GM12878 (cell line): ENCODE results near the gene TRIM56.

Experiments
- CBX5 ChIP-seq: sonication (generic); IDR thresholded peaks from 2 replicates; pipeline ENCODE4 v1.6.1; 2016; ENCODE audit warnings: low read depth, moderate library complexity, mild to moderate bottlenecking, inconsistent platforms
- LARP7 ChIP-seq: fragments of 450-650 bp; IDR thresholded peaks from 2 replicates; pipeline ENCODE4 v1.6.1; 2017; ENCODE audit warnings: mild to moderate bottlenecking
- MEF2B ChIP-seq: fragments of 450-650 bp; IDR thresholded peaks from 2 replicates; pipeline ENCODE4 v1.6.1; 2018; ENCODE audit warnings: mild to moderate bottlenecking, moderate library complexity; ENCODE audit not compliant: partially characterized antibody, poor library complexity, severe bottlenecking
- POLR2A ChIP-seq: IDR thresholded peaks from 2 replicates; pipeline ENCODE4 v1.6.1; 2011; ENCODE audit warnings: low read depth, mild to moderate bottlenecking, low read length
- RAD21 ChIP-seq: IDR thresholded peaks from 2 replicates; pipeline ENCODE4 v1.6.1; 2011; ENCODE audit warnings: mild to moderate bottlenecking, low read depth, low read length, moderate library complexity; ENCODE audit not compliant: insufficient read depth
- RFX5 ChIP-seq: IDR thresholded peaks from 2 replicates; pipeline ENCODE4 v1.6.1; 2011; ENCODE audit warnings: low read depth, low read length, improper control_type of control experiment
- TBL1XR1 ChIP-seq: IDR thresholded peaks from 2 replicates; pipeline ENCODE4 v1.6.1; 2012; ENCODE audit warnings: low read depth, low read length, improper control_type of control experiment
- TCF12 ChIP-seq: IDR thresholded peaks from 2 replicates; pipeline ENCODE4 v1.6.1; 2011; ENCODE audit warnings: low read depth, mild to moderate bottlenecking, low read length
- ZNF384 ChIP-seq: IDR thresholded peaks from 2 replicates; pipeline ENCODE4 v1.6.1; 2012; ENCODE audit warnings: low read depth, mild to moderate bottlenecking, low read length, improper control_type of control experiment, borderline replicate concordance
- TF ChIP-seq, protein P1 (sequence below), 3 experiments: IDR thresholded peaks in 2 of 3; conservative IDR thresholded peaks in 1 of 3; 2 replicates each; pipeline ENCODE4 v1.5.1; 2011; ENCODE audit warnings: low read depth in 3 of 3, low read length in 3 of 3, mild to moderate bottlenecking in 3 of 3, control low read depth in 2 of 3, moderate library complexity in 2 of 3, inconsistent platforms in 1 of 3, mixed read lengths in 1 of 3; ENCODE audit not compliant: control insufficient read depth in 2 of 3, insufficient read depth in 1 of 3; ENCODE audit errors: extremely low read depth in 1 of 3
- TF ChIP-seq, protein P2 (sequence below): fragments of 450-650 bp; IDR thresholded peaks from 2 replicates; pipeline ENCODE4 v1.6.1; 2017; ENCODE audit warnings: antibody characterized with exemption, mild to moderate bottlenecking, moderate library complexity

DNA sequence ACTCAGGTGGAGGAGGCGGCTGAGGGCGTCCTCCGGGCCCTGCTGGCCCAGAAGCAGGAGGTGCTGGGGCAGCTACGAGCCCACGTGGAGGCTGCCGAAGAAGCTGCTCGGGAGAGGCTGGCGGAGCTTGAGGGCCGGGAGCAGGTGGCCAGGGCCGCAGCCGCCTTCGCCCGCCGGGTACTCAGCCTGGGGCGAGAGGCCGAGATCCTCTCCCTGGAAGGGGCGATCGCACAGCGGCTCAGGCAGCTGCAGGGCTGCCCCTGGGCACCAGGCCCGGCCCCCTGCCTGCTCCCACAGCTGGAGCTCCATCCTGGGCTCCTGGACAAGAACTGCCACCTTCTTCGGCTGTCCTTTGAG is 2.8 kb downstream of the TRIM56 start:
- TF ChIP-seq CBX5 (no peak), LARP7 (no peak), MEF2B (no peak), POLR2A (no peak; the same call in 1 of the 2 replicates), RAD21 (no peak), RFX5 (no peak), TCF12 (no peak), ZNF384 (no peak), TBL1XR1 (no peak)
- TF ChIP-seq, protein P1, sequence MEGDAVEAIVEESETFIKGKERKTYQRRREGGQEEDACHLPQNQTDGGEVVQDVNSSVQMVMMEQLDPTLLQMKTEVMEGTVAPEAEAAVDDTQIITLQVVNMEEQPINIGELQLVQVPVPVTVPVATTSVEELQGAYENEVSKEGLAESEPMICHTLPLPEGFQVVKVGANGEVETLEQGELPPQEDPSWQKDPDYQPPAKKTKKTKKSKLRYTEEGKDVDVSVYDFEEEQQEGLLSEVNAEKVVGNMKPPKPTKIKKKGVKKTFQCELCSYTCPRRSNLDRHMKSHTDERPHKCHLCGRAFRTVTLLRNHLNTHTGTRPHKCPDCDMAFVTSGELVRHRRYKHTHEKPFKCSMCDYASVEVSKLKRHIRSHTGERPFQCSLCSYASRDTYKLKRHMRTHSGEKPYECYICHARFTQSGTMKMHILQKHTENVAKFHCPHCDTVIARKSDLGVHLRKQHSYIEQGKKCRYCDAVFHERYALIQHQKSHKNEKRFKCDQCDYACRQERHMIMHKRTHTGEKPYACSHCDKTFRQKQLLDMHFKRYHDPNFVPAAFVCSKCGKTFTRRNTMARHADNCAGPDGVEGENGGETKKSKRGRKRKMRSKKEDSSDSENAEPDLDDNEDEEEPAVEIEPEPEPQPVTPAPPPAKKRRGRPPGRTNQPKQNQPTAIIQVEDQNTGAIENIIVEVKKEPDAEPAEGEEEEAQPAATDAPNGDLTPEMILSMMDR (IDR thresholded peaks at IDR 0.05 in 2 of 3, conservative IDR thresholded peaks at IDR 0.05 in 1 of 3; ENCODE audit: control insufficient read depth in 2 of 3, extremely low read depth in 1 of 3, insufficient read depth in 1 of 3, low read depth in 3 of 3, low read length in 3 of 3): no peak
- TF ChIP-seq, protein P2, sequence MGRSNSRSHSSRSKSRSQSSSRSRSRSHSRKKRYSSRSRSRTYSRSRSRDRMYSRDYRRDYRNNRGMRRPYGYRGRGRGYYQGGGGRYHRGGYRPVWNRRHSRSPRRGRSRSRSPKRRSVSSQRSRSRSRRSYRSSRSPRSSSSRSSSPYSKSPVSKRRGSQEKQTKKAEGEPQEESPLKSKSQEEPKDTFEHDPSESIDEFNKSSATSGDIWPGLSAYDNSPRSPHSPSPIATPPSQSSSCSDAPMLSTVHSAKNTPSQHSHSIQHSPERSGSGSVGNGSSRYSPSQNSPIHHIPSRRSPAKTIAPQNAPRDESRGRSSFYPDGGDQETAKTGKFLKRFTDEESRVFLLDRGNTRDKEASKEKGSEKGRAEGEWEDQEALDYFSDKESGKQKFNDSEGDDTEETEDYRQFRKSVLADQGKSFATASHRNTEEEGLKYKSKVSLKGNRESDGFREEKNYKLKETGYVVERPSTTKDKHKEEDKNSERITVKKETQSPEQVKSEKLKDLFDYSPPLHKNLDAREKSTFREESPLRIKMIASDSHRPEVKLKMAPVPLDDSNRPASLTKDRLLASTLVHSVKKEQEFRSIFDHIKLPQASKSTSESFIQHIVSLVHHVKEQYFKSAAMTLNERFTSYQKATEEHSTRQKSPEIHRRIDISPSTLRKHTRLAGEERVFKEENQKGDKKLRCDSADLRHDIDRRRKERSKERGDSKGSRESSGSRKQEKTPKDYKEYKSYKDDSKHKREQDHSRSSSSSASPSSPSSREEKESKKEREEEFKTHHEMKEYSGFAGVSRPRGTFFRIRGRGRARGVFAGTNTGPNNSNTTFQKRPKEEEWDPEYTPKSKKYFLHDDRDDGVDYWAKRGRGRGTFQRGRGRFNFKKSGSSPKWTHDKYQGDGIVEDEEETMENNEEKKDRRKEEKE: no peak
